ENCODE data around the gene PFKFB3. TPM values are rescaled to one million over a fixed set of nuclear protein-coding genes. Genes with fewer than 3 reads are reported as not detected.

PFKFB3 gene
- total and polyA plus RNA-seq, 9 of the 15 experiments (the other 6 are each of a cell fraction or from before 2014, with no cell fraction given), result 0.46 to 21.6 (median 7.8) TPM

DNA sequence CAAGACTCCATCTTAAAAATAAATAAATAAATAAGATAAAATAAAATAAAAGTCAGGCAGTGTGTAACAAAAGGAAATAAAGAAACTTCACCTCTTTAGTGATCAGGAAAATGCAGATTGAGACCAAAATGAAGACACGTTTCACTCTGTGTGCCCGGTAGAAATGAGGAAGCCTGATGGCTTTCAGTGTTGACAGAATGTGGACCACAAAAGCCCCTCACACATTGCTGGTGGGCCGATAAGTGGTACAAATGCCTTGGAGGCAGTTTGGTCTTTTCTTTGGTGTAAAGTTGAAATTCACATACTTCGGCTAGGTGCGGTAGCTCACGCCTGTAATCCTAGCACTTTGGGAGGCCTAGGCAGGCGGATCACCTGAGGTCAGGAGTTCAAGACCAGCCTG, 44.5 kb upstream of the PFKFB3 start:
- ATAC-seq (no peak), FAIRE-seq (no peak), DNase-seq (ENCODE audit: extremely low read depth in 1 of 4, low spot score in 3 of 4) (no peak)
- Histone ChIP-seq H3K4me3 (no peak overlapping the region), H3K27me3 (ENCODE audit: control insufficient read depth in 2 of 2, insufficient read depth in 2 of 2, low read length in 2 of 2) (no peaks in the 10 kb centered on the region), H3K9me1 (ENCODE audit: control insufficient read depth, insufficient read depth, low read length) (no peaks in the 10 kb centered on the region), H3K9me3 (replicated peaks; ENCODE audit: control insufficient read depth, insufficient read depth, low read depth, low read length) (no peaks in the 10 kb centered on the region), H3K79me2 (ENCODE audit: control insufficient read depth, insufficient read depth, low read length) (peaks cover 26% of the 10 kb centered on the region), H3K36me3 (ENCODE audit: control insufficient read depth, insufficient read depth, low read length) (no peaks in the 10 kb centered on the region), H3K9ac (ENCODE audit: insufficient read depth in 1 of 2, low read depth in 2 of 2, low read length in 2 of 2) (no peak overlapping the region), H3K4me1 (replicated peaks in 1 of 2; ENCODE audit: control insufficient read depth in 2 of 2, insufficient read depth in 2 of 2, low read length in 2 of 2) (peaks cover 9 to 13% of the 10 kb centered on the region in 2 experiments), H3K4me2 (ENCODE audit: insufficient read depth, low read length) (no peak overlapping the region), H4K20me1 (replicated peaks; ENCODE audit: control insufficient read depth, insufficient read depth, low read length) (no peaks in the 10 kb centered on the region), H3K27ac (ENCODE audit: extremely low read depth, low read depth, low read length) (no peak overlapping the region), H2AFZ (ENCODE audit: low read depth, low read length) (no peak overlapping the region)
- BruUV-seq (replicated peaks), result no TSS peak
- intact Hi-C loops (cut with micrococcal nuclease), result no loop called here
- POLR2A ChIA-PET, result interaction anchor here (1.2 kb wide), 1 partner anchor 10 kb away, joined by 6 read pairs; no protein-coding TSS in a partner anchor
- 96% methylated on average over 7 of the region's 7 CpGs for WGBS (ENCODE audit: insufficient coverage, low coverage, missing lambda C conversion rate)
- in situ Hi-C loops (cut with MboI), result no loop called here
- CTCF ChIA-PET (ENCODE audit: low intra/inter-chr PET ratio), result no interaction called here
- TF ChIP-seq ESRRB (CRISPR knock-in tag; IDR thresholded peaks at IDR 0.05; ENCODE audit: borderline replicate concordance) (no peak), SRSF3 (IDR thresholded peaks at IDR 0.05; ENCODE audit: insufficient read depth, low read length) (no peak), HSF4 (CRISPR knock-in tag; IDR thresholded peaks at IDR 0.05; ENCODE audit: borderline replicate concordance) (no peak), AFF1 (IDR thresholded peaks at IDR 0.05; ENCODE audit: low read depth in 1 of 2, partially characterized antibody in 2 of 2) (no peak), KLF6 (CRISPR knock-in tag; IDR thresholded peaks at IDR 0.05; ENCODE audit: borderline replicate concordance) (no peak), PTTG1 (tag; IDR thresholded peaks at IDR 0.05; ENCODE audit: low read depth) (no peak), MAFF (IDR thresholded peaks at IDR 0.05; ENCODE audit: low read length) (no peak), TEAD4 (IDR thresholded peaks at IDR 0.05; ENCODE audit: low read length) (no peak), TEAD4 (CRISPR knock-in tag; IDR thresholded peaks at IDR 0.05; ENCODE audit: borderline replicate concordance) (no peak), NFE2 (IDR thresholded peaks at IDR 0.05; ENCODE audit: low read depth) (no peak)
- TF ChIP-seq, protein P1, sequence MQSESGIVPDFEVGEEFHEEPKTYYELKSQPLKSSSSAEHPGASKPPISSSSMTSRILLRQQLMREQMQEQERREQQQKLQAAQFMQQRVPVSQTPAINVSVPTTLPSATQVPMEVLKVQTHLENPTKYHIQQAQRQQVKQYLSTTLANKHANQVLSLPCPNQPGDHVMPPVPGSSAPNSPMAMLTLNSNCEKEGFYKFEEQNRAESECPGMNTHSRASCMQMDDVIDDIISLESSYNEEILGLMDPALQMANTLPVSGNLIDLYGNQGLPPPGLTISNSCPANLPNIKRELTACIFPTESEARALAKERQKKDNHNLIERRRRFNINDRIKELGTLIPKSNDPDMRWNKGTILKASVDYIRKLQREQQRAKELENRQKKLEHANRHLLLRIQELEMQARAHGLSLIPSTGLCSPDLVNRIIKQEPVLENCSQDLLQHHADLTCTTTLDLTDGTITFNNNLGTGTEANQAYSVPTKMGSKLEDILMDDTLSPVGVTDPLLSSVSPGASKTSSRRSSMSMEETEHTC (IDR thresholded peaks at IDR 0.05), result no peak
- TF ChIP-seq, protein P2, sequence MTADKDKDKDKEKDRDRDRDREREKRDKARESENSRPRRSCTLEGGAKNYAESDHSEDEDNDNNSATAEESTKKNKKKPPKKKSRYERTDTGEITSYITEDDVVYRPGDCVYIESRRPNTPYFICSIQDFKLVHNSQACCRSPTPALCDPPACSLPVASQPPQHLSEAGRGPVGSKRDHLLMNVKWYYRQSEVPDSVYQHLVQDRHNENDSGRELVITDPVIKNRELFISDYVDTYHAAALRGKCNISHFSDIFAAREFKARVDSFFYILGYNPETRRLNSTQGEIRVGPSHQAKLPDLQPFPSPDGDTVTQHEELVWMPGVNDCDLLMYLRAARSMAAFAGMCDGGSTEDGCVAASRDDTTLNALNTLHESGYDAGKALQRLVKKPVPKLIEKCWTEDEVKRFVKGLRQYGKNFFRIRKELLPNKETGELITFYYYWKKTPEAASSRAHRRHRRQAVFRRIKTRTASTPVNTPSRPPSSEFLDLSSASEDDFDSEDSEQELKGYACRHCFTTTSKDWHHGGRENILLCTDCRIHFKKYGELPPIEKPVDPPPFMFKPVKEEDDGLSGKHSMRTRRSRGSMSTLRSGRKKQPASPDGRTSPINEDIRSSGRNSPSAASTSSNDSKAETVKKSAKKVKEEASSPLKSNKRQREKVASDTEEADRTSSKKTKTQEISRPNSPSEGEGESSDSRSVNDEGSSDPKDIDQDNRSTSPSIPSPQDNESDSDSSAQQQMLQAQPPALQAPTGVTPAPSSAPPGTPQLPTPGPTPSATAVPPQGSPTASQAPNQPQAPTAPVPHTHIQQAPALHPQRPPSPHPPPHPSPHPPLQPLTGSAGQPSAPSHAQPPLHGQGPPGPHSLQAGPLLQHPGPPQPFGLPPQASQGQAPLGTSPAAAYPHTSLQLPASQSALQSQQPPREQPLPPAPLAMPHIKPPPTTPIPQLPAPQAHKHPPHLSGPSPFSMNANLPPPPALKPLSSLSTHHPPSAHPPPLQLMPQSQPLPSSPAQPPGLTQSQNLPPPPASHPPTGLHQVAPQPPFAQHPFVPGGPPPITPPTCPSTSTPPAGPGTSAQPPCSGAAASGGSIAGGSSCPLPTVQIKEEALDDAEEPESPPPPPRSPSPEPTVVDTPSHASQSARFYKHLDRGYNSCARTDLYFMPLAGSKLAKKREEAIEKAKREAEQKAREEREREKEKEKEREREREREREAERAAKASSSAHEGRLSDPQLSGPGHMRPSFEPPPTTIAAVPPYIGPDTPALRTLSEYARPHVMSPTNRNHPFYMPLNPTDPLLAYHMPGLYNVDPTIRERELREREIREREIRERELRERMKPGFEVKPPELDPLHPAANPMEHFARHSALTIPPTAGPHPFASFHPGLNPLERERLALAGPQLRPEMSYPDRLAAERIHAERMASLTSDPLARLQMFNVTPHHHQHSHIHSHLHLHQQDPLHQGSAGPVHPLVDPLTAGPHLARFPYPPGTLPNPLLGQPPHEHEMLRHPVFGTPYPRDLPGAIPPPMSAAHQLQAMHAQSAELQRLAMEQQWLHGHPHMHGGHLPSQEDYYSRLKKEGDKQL (CRISPR knock-in tag; IDR thresholded peaks at IDR 0.05; ENCODE audit: borderline replicate concordance), result no peak
